BJ (cell line): ENCODE data around the gene OSGIN1. TPM values are rescaled to one million over a fixed set of nuclear protein-coding genes. Genes with fewer than 3 reads are reported as not detected.

Experiments
- CTCF ChIA-PET: fragments of 350-600 bp; formaldehyde crosslinking; extraction: SDS; loops from one replicate; lab custom pipeline; 2021; ENCODE audit warnings: antibody characterized with exemption, inconsistent platforms; lab: Yijun Ruan, JAX
- POLR2A ChIA-PET: fragments of 300-600 bp; sonication (Branson Sonifier 250); formaldehyde crosslinking; extraction: SDS; loops from one replicate; lab custom pipeline; 2021; ENCODE audit warnings: antibody characterized with exemption; lab: Charles Lee
- DNase-seq: peaks from one replicate; pipeline ENCODE4 v3.0.0-alpha.2; 2011; ENCODE audit warnings: low read depth
- H3K27me3 ChIP-seq: 2 replicates; pipeline ENCODE4 v1.6.0; 2011; ENCODE audit warnings: low read length; ENCODE audit not compliant: control insufficient read depth, insufficient read depth
- H3K36me3 ChIP-seq: 2 replicates; pipeline ENCODE4 v1.5.1; 2011; ENCODE audit warnings: low read length; ENCODE audit not compliant: control insufficient read depth, insufficient read depth
- H3K4me3 ChIP-seq: 2 replicates; pipeline ENCODE4 v1.5.1; 2011; ENCODE audit warnings: low read depth, mild to moderate bottlenecking, control low read depth, low read length
- CTCF ChIP-seq: IDR thresholded peaks from 2 replicates; pipeline ENCODE4 v1.5.1; 2011; ENCODE audit warnings: low read depth, mild to moderate bottlenecking, control low read depth, inconsistent platforms, low read length, moderate library complexity; ENCODE audit not compliant: insufficient read depth
- polyA plus RNA-seq: library from polyadenylated mRNA; depleted of rRNA; stranded (reverse); fragments of >200 nt; gene quantifications from 2 replicates; pipeline ENCODE4 v1.2.3, GENCODE V29; 2011

The OSGIN1 gene
- polyA plus RNA-seq, 1 experiment: 5.1 TPM

- Histone ChIP-seq H3K27me3 (no peaks in the 10 kb centered on the region), H3K4me3 (no peak overlapping the region), H3K36me3 (no peaks in the 10 kb centered on the region)
- ChIA-PET POLR2A (no interaction called here), CTCF (interaction anchor here (1.0 to 1.5 kb wide), 3 partner anchors 15 to 131 kb away, joined by 3 to 5 read pairs (median 3); no protein-coding TSS in a partner anchor)
- no peak for TF ChIP-seq CTCF
- no peak for DNase-seq
Measured at GRCh38 chr16:83931556-83931955, 21.5 kb upstream of the OSGIN1 start.

GRCh38 chr16:83932304-83932703 lies 20.7 kb upstream of the OSGIN1 start:
- ChIA-PET CTCF (interaction anchor here (1.5 kb wide), 2 partner anchors 15 to 131 kb away, joined by 3 to 5 read pairs; no protein-coding TSS in a partner anchor), POLR2A (no interaction called here)
- DNase-seq: no peak
- Histone ChIP-seq H3K27me3 (no peaks in the 10 kb centered on the region), H3K36me3 (no peaks in the 10 kb centered on the region), H3K4me3 (no peak overlapping the region)
- no peak for TF ChIP-seq CTCF

- no peak for DNase-seq
- TF ChIP-seq CTCF: no peak
- ChIA-PET CTCF (no interaction called here), POLR2A (no interaction called here)
- Histone ChIP-seq H3K4me3 (no peak overlapping the region), H3K36me3 (no peaks in the 10 kb centered on the region), H3K27me3 (no peaks in the 10 kb centered on the region)
Measured at GRCh38 chr16:83932955-83933673, 19.9 kb upstream of the OSGIN1 start.

- Histone ChIP-seq H3K36me3 (no peaks in the 10 kb centered on the region), H3K27me3 (no peaks in the 10 kb centered on the region), H3K4me3 (no peak overlapping the region)
- no peak for TF ChIP-seq CTCF
- DNase-seq: no peak
- ChIA-PET CTCF (no interaction called here), POLR2A (no interaction called here)
Measured at GRCh38 chr16:83933885-83934683, 19.0 kb upstream of the OSGIN1 start.

GRCh38 chr16:83934684-83934977 lies 18.4 kb upstream of the OSGIN1 start:
- CTCF ChIA-PET: interaction anchor here (4.3 kb wide), 1 partner anchor 8 kb away, joined by 27 read pairs; no protein-coding TSS in a partner anchor
- TF ChIP-seq CTCF: no peak
- no peaks in the 10 kb centered on the region for H3K27me3 ChIP-seq
- no peak for DNase-seq
- no peak overlapping the region for H3K4me3 ChIP-seq
- H3K36me3 ChIP-seq: no peaks in the 10 kb centered on the region
- POLR2A ChIA-PET: no interaction called here
